Kidney (tissue), 14 donors: ENCODE data around the gene LCMT1. TPM values are rescaled to one million over a fixed set of nuclear protein-coding genes. Genes with fewer than 3 reads are reported as not detected.
A peak's percentile ranks its signal among the peaks of the same experiment; 100 is the strongest.
"Not testable (repeated sequence)": the region's sequence is repeated elsewhere in the genome, so short reads cannot be mapped to it uniquely, and the experiment has no call there.

Experiments
- DNase-seq, 5 donors: peaks; one replicate each; pipeline ENCODE4 v3.0.0-alpha.2; 2013 to 2020
- FAIRE-seq: peaks from 2 replicates; lab custom pipeline; 2012; peaks lifted over from hg19 to GRCh38; lab: Jason Lieb, UNC
- H3K27ac ChIP-seq, 2 donors: one replicate each; pipeline ENCODE4 v1.7.0; 2013; ENCODE audit warnings: low read depth in 2 of 2, low read length in 2 of 2, inconsistent platforms in 1 of 2
- H3K27me3 ChIP-seq: one replicate; pipeline ENCODE4 v1.7.1; 2013; ENCODE audit warnings: low read length, inconsistent platforms; ENCODE audit not compliant: control insufficient read depth, insufficient read depth
- H3K36me3 ChIP-seq, 3 donors: one replicate each; pipeline versions ENCODE4 v1.7.0 to v1.7.1; 2013; ENCODE audit warnings: low read length in 3 of 3, control low read depth in 1 of 3, inconsistent platforms in 1 of 3; ENCODE audit not compliant: insufficient read depth in 3 of 3, control insufficient read depth in 2 of 3
- H3K4me1 ChIP-seq, 3 donors: one replicate each; pipeline versions ENCODE4 v1.7.0 to v1.7.1; 2013; ENCODE audit warnings: low read length in 3 of 3, inconsistent platforms in 1 of 3, low read depth in 1 of 3; ENCODE audit not compliant: control insufficient read depth in 2 of 3, insufficient read depth in 2 of 3
- H3K4me3 ChIP-seq, 3 donors: one replicate each; pipeline versions ENCODE4 v1.7.0 to v1.8.1; 2013; ENCODE audit warnings: low read length in 3 of 3, control low read depth in 1 of 3, inconsistent platforms in 1 of 3
- H3K9ac ChIP-seq, 3 donors: one replicate each; pipeline versions ENCODE4 v1.7.0 to v1.7.1; 2013; ENCODE audit warnings: low read length in 3 of 3, control low read depth in 1 of 3, inconsistent platforms in 1 of 3
- H3K9me3 ChIP-seq, 3 donors: one replicate each; pipeline versions ENCODE4 v1.7.0 to v1.7.1; 2013; ENCODE audit warnings: low read length in 3 of 3, control low read depth in 1 of 3, inconsistent platforms in 1 of 3; ENCODE audit not compliant: control insufficient read depth in 2 of 3, insufficient read depth in 1 of 3
- intact Hi-C: fragments of 100-400 bp; cut with DNase I; formaldehyde crosslinking; loops from one replicate; pipeline ENCODE4 v1.11.1; 2022
- polyA plus RNA-seq: library from polyadenylated mRNA; stranded (reverse); fragments of 350-450 nt; fragmentation: Illumina TruSeq; extraction: RNeasy Lipid Tissue Mini Kit (QIAGEN cat#74804); gene quantifications from one replicate; pipeline ENCODE4 v1.2.3, GENCODE V29; 2014; ENCODE audit warnings: low read depth, low replicate concordance; ENCODE audit not compliant: insufficient read depth
- total RNA-seq: library from RNA; stranded (reverse); fragmentation: NEBNext Ultra II Directional; extraction: Animal tissue kit (Norgen Biotek cat#: 25700); gene quantifications from one replicate; pipeline ENCODE4 v1.2.1, GENCODE V29; 2021
- TF ChIP-seq, protein P1 (sequence below): IDR thresholded peaks from 3 replicates; pipeline ENCODE4 v1.5.1; 2012; ENCODE audit warnings: mild to moderate bottlenecking, moderate library complexity, borderline replicate concordance; ENCODE audit not compliant: insufficient read depth; ENCODE audit errors: extremely low read depth
- donor health status: control.
- donor health status: control.
- donor health status: control.
- donor health status: control.
- donor health status: control.
- donor health status: DM: yes; HTN: yes; CAD: no.
- donor health status: Normal renal cell carcinoma (clear cell type).

LCMT1 gene
- total and polyA plus RNA-seq, 2 donors from 2014 or later: 44.8 to 52.9 TPM

DNA sequence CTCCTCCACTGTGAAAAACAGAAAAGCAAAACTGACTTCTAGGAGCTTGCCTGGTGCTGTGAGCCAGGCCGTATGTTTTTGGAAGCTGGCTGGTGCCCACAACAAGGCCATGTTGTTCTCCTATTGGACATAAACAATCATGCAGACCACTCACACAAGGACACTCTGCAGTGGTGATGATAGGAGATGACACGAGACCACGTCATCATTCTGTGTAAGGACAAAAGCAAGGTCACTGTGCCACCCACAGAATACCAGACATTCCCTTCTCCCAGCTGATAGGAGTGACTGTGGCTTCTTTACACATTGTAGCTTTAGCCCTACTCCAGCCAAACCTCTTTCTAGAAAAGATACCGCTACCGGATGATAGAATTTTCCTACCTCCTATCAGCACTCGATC is 47.7 kb upstream of the LCMT1 start:
- Histone ChIP-seq H3K27me3 (no peaks in the 10 kb centered on the region), H3K27ac (no peak overlapping the region), H3K36me3 (no peaks in the 10 kb centered on the region), H3K4me1 (peaks cover 0 to 3% (median 0%) of the 10 kb centered on the region in 3 donors), H3K9ac (no peak overlapping the region), H3K9me3 (no peaks in the 10 kb centered on the region), H3K4me3 (no peak overlapping the region)
- intact Hi-C loops: no loop called here
- FAIRE-seq: no peak
- TF ChIP-seq, protein P1, sequence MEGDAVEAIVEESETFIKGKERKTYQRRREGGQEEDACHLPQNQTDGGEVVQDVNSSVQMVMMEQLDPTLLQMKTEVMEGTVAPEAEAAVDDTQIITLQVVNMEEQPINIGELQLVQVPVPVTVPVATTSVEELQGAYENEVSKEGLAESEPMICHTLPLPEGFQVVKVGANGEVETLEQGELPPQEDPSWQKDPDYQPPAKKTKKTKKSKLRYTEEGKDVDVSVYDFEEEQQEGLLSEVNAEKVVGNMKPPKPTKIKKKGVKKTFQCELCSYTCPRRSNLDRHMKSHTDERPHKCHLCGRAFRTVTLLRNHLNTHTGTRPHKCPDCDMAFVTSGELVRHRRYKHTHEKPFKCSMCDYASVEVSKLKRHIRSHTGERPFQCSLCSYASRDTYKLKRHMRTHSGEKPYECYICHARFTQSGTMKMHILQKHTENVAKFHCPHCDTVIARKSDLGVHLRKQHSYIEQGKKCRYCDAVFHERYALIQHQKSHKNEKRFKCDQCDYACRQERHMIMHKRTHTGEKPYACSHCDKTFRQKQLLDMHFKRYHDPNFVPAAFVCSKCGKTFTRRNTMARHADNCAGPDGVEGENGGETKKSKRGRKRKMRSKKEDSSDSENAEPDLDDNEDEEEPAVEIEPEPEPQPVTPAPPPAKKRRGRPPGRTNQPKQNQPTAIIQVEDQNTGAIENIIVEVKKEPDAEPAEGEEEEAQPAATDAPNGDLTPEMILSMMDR: no peak
- DNase-seq: no peak

- FAIRE-seq, H3K4me1 ChIP-seq, H3K9ac ChIP-seq, H3K27ac ChIP-seq, DNase-seq, intact Hi-C loops, H3K4me3 ChIP-seq, H3K27me3 ChIP-seq, H3K9me3 ChIP-seq, H3K36me3 ChIP-seq: not testable (repeated sequence)
Measured at GRCh38 chr16:25064281-25064680, 47.3 kb upstream of the LCMT1 start.

DNA sequence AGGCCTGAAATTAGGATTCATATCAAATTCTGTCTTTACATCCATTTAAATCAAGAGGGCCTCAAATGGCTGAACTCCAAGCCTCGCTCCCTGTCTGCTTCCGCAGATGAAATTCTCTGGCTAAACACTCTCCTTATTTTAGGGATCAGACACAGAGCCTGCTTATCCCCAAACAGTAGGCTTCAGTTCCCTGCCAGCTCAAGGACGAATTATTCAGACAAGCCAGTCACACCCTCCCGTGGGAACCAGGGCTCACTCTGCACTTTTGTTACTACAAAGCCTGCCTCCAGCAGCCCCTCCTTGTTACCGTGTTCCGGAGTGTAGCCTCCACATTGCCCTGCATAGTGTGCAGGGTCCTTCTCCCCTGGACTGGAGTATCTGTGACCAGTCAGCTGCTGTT is 46.6 kb upstream of the LCMT1 start:
- Histone ChIP-seq H3K27ac (no peak overlapping the region), H3K4me1 (peaks cover 0 to 3% (median 0%) of the 10 kb centered on the region in 3 donors), H3K9me3 (no peaks in the 10 kb centered on the region), H3K4me3 (no peak overlapping the region), H3K9ac (no peak overlapping the region), H3K27me3 (no peaks in the 10 kb centered on the region), H3K36me3 (no peaks in the 10 kb centered on the region)
- intact Hi-C loops: no loop called here
- DNase-seq (no peak), FAIRE-seq (no peak)
- TF ChIP-seq, protein P1: no peak

DNA sequence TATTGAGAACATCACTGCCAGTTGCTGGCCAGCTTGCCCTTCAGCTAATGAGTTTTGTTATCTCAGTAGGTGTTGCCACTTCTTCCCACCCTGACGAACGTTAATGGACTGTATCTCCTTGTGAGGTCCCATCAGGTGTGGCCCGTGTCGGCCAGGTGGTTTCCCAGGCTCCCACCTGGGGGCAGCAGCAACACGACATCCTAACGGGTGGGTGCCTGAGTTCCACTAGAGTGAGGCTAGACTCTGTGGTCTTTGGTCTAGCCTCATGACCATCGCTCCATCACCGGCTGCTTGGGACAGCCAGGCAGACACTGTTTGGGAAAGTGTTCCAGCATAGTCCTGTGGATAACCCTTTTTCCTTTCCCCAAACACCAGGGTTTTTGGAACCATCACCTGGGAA is 45.6 kb upstream of the LCMT1 start:
- intact Hi-C loops: no loop called here
- Histone ChIP-seq H3K27me3 (no peaks in the 10 kb centered on the region), H3K4me1 (peaks cover 0 to 3% (median 0%) of the 10 kb centered on the region in 3 donors), H3K27ac (no peak overlapping the region), H3K4me3 (peak overlapping the region in 1 of 3 donors; percentile 91), H3K9me3 (no peaks in the 10 kb centered on the region), H3K9ac (peak overlapping the region in 1 of 3 donors; percentile 44), H3K36me3 (no peaks in the 10 kb centered on the region)
- TF ChIP-seq, protein P1: no peak
- no peak for FAIRE-seq
- peak in 1 of 5 donors; percentile 57 for DNase-seq
